Neural cell (in vitro differentiated cells): ENCODE results near the gene PPP2R5E.

Experiments used
- CTCF ChIP-seq: fragments of 450-650 bp; IDR thresholded peaks from 2 replicates; pipeline ENCODE4 v1.5.1; 2014; ENCODE audit warnings: antibody characterized with exemption, mild to moderate bottlenecking, moderate library complexity; ENCODE audit not compliant: poor library complexity, severe bottlenecking
- EP300 ChIP-seq: fragments of 450-650 bp; conservative IDR thresholded peaks from 2 replicates; pipeline ENCODE4 v1.6.1; 2014; ENCODE audit warnings: antibody characterized with exemption, mild to moderate bottlenecking, moderate library complexity; ENCODE audit not compliant: poor library complexity, severe bottlenecking
- EZH2 ChIP-seq: fragments of 200-600, 300-800 bp; shearing (Covaris generic), sonication (generic); IDR thresholded peaks from 2 replicates; pipeline ENCODE4 v1.6.1; 2014; ENCODE audit warnings: antibody characterized with exemption, low read length, borderline replicate concordance, mild to moderate bottlenecking; ENCODE audit not compliant: insufficient read depth, poor library complexity, severe bottlenecking
- POLR2AphosphoS5 ChIP-seq: IDR thresholded peaks from 2 replicates; pipeline ENCODE4 v1.6.1; 2012
- RAD21 ChIP-seq: fragments of 450-650 bp; conservative IDR thresholded peaks from 2 replicates; pipeline ENCODE4 v1.6.1; 2014; ENCODE audit warnings: antibody characterized with exemption, mild to moderate bottlenecking, moderate library complexity
- REST ChIP-seq: IDR thresholded peaks from 2 replicates; pipeline ENCODE4 v1.6.1; 2012; ENCODE audit warnings: borderline replicate concordance
- SMC3 ChIP-seq: fragments of 450-650 bp; conservative IDR thresholded peaks from 2 replicates; pipeline ENCODE4 v1.6.1; 2014; ENCODE audit warnings: antibody characterized with exemption, mild to moderate bottlenecking, moderate library complexity; ENCODE audit not compliant: poor library complexity
- TAF1 ChIP-seq: IDR thresholded peaks from 2 replicates; pipeline ENCODE4 v1.6.1; 2012; ENCODE audit warnings: low read depth

GRCh38 chr14:63501429-63501828, 41.7 kb downstream of the PPP2R5E start:
- TF ChIP-seq CTCF (no peak), POLR2AphosphoS5 (no peak), RAD21 (no peak), EZH2 (no peak), TAF1 (no peak), SMC3 (no peak), EP300 (no peak), REST (no peak)
